ENCODE results near the gene SEC24B. TPM values are rescaled to one million over a fixed set of nuclear protein-coding genes. Genes with fewer than 3 reads are reported as not detected.

The SEC24B gene
- total RNA-seq, 1 donor from 2014 or later = 32.1 TPM

GRCh38 chr4:109408711-109409110, 24.9 kb upstream of the SEC24B start:
- Mint-ChIP-seq H3K36me3 (no peaks in the 10 kb centered on the region), H3K4me3 (no peak overlapping the region), H3K27me3 (ENCODE audit: insufficient read depth, low read depth) (peaks cover 2% of the 10 kb centered on the region), H3K9me3 (no peaks in the 10 kb centered on the region), H3K4me1 (peaks cover 3% of the 10 kb centered on the region), H3K27ac (no peak overlapping the region)
- Histone ChIP-seq H3K36me3 (no peaks in the 10 kb centered on the region), H3K27ac (no peak overlapping the region), H3K4me3 (no peak overlapping the region), H3K4me1 (no peaks in the 10 kb centered on the region), H2AFZ (replicated peaks) (no peak overlapping the region), H3K27me3 (no peaks in the 10 kb centered on the region), H3K4me2 (no peak overlapping the region), H3K79me2 (ENCODE audit: low read depth) (no peaks in the 10 kb centered on the region), H3K9me3 (ENCODE audit: low read depth) (no peaks in the 10 kb centered on the region), H3K9ac (no peak overlapping the region), H3F3A (ENCODE audit: low read depth) (no peaks in the 10 kb centered on the region), H4K20me1 (ENCODE audit: low read depth) (no peaks in the 10 kb centered on the region)
- no peak for DNase-seq (ENCODE audit: low spot score)
- TF ChIP-seq EZH2 (IDR thresholded peaks at IDR 0.05) (no peak), EZH2phosphoT487 (IDR thresholded peaks at IDR 0.05) (no peak)

GRCh38 chr4:109410226-109410625, 23.4 kb upstream of the SEC24B start:
- H3F3A ChIP-seq (ENCODE audit: low read depth) = no peaks in the 10 kb centered on the region
- H3K27me3 ChIP-seq = no peaks in the 10 kb centered on the region
- H3K9me3 ChIP-seq (ENCODE audit: low read depth) = no peaks in the 10 kb centered on the region
- Mint-ChIP-seq H3K27ac (no peak overlapping the region), H3K27me3 (ENCODE audit: insufficient read depth, low read depth) (peaks cover 2% of the 10 kb centered on the region), H3K9me3 (no peaks in the 10 kb centered on the region), H3K36me3 (peaks cover 2% of the 10 kb centered on the region), H3K4me3 (no peak overlapping the region), H3K4me1 (peaks cover 3% of the 10 kb centered on the region)
- no peak overlapping the region for H2AFZ ChIP-seq (replicated peaks)
- no peak overlapping the region for H3K9ac ChIP-seq
- H3K36me3 ChIP-seq = no peaks in the 10 kb centered on the region
- no peak for TF ChIP-seq EZH2 (IDR thresholded peaks at IDR 0.05)
- no peak for TF ChIP-seq EZH2phosphoT487 (IDR thresholded peaks at IDR 0.05)
- TF ChIP-seq CTCF (IDR thresholded peaks at IDR 0.05) = no peak
- H4K20me1 ChIP-seq (ENCODE audit: low read depth) = no peaks in the 10 kb centered on the region
- no peak overlapping the region for H3K4me3 ChIP-seq
- H3K4me2 ChIP-seq = no peak overlapping the region
- H3K79me2 ChIP-seq (ENCODE audit: low read depth) = no peaks in the 10 kb centered on the region
- no peak overlapping the region for H3K27ac ChIP-seq
- DNase-seq (ENCODE audit: low spot score) = no peak
- no peaks in the 10 kb centered on the region for H3K4me1 ChIP-seq

- Histone ChIP-seq H3F3A (ENCODE audit: low read depth) (no peaks in the 10 kb centered on the region), H3K4me1 (no peaks in the 10 kb centered on the region), H4K20me1 (ENCODE audit: low read depth) (no peaks in the 10 kb centered on the region), H3K9me3 (ENCODE audit: low read depth) (no peaks in the 10 kb centered on the region), H3K4me2 (no peak overlapping the region), H3K9ac (no peak overlapping the region), H3K4me3 (no peak overlapping the region), H3K27ac (no peak overlapping the region), H3K27me3 (no peaks in the 10 kb centered on the region), H3K79me2 (ENCODE audit: low read depth) (no peaks in the 10 kb centered on the region), H2AFZ (replicated peaks) (no peak overlapping the region), H3K36me3 (no peaks in the 10 kb centered on the region)
- no peak overlapping the region for H3K27ac Mint-ChIP-seq
- peaks cover 3% of the 10 kb centered on the region for H3K4me1 Mint-ChIP-seq
- H3K36me3 Mint-ChIP-seq = peaks cover 2% of the 10 kb centered on the region
- TF ChIP-seq CTCF (IDR thresholded peaks at IDR 0.05) = no peak
- no peak for TF ChIP-seq EZH2 (IDR thresholded peaks at IDR 0.05)
- TF ChIP-seq EZH2phosphoT487 (IDR thresholded peaks at IDR 0.05) = no peak
- H3K9me3 Mint-ChIP-seq = no peaks in the 10 kb centered on the region
- H3K4me3 Mint-ChIP-seq = no peak overlapping the region
- no peak for DNase-seq (ENCODE audit: low spot score)
- peaks cover 2% of the 10 kb centered on the region for H3K27me3 Mint-ChIP-seq (ENCODE audit: insufficient read depth, low read depth)
These were observed 22.8 kb upstream of the SEC24B start for GRCh38 chr4:109410776-109411175.

GRCh38 chr4:109411964-109412363, 21.7 kb upstream of the SEC24B start:
- H3K27ac Mint-ChIP-seq = no peak overlapping the region
- H3K4me1 Mint-ChIP-seq = peaks cover 3% of the 10 kb centered on the region

More at GRCh38 chr4:109411964-109412363, 21.7 kb upstream of the SEC24B start:
- no peak overlapping the region for H2AFZ ChIP-seq (replicated peaks)
- H3K79me2 ChIP-seq (ENCODE audit: low read depth) = no peaks in the 10 kb centered on the region
- no peak overlapping the region for H3K4me3 ChIP-seq
- H4K20me1 ChIP-seq (ENCODE audit: low read depth) = no peaks in the 10 kb centered on the region
- H3K36me3 ChIP-seq = no peaks in the 10 kb centered on the region
- H3K9ac ChIP-seq = no peak overlapping the region
- Mint-ChIP-seq H3K9me3 (no peaks in the 10 kb centered on the region), H3K27me3 (ENCODE audit: insufficient read depth, low read depth) (peaks cover 2% of the 10 kb centered on the region), H3K36me3 (peaks cover 2% of the 10 kb centered on the region), H3K4me3 (no peak overlapping the region)
- H3K4me2 ChIP-seq = no peak overlapping the region
- no peaks in the 10 kb centered on the region for H3F3A ChIP-seq (ENCODE audit: low read depth)
- H3K27ac ChIP-seq = no peak overlapping the region
- H3K27me3 ChIP-seq = no peaks in the 10 kb centered on the region
- no peaks in the 10 kb centered on the region for H3K4me1 ChIP-seq
- no peak for DNase-seq (ENCODE audit: low spot score)
- no peaks in the 10 kb centered on the region for H3K9me3 ChIP-seq (ENCODE audit: low read depth)
- TF ChIP-seq CTCF (IDR thresholded peaks at IDR 0.05) (no peak), EZH2 (IDR thresholded peaks at IDR 0.05) (no peak), EZH2phosphoT487 (IDR thresholded peaks at IDR 0.05) (no peak)
